ENCODE results near the gene VAMP7.
"Not testable (repeated sequence)": the region's sequence is repeated elsewhere in the genome, so short reads cannot be mapped to it uniquely, and the experiment has no call there.

Gene VAMP7

GRCh38 chrX:155881158-155881993 lies at the start of gene VAMP7:
VAMP7 (plus strand) TSS chrX:155881345; CDS start chrX:155889467, 8,122 bp downstream.
- DNase-seq (ENCODE audit: low spot score) (peak; percentile 72), FAIRE-seq (peak; percentile 66)

GRCh38 chrX:155841232-155841631 lies 39.9 kb upstream of the VAMP7 start:
- FAIRE-seq (no peak), DNase-seq (ENCODE audit: low spot score) (no peak)

GRCh38 chrX:155851786-155852185 lies 29.4 kb upstream of the VAMP7 start:
- FAIRE-seq; DNase-seq (ENCODE audit: low spot score): not testable (repeated sequence)

- DNase-seq (ENCODE audit: low spot score) (no peak), FAIRE-seq (peak; percentile 50)
Observed at GRCh38 chrX:155857561-155857960, 23.6 kb upstream of the VAMP7 start.

GRCh38 chrX:155864655-155865054 lies 16.5 kb upstream of the VAMP7 start:
- FAIRE-seq (no peak), DNase-seq (ENCODE audit: low spot score) (no peak)

- FAIRE-seq (no peak), DNase-seq (ENCODE audit: low spot score) (no peak)
Observed at GRCh38 chrX:155865193-155865592, 16.0 kb upstream of the VAMP7 start.

- no peak for DNase-seq (ENCODE audit: low spot score)
- no peak for FAIRE-seq
Observed at GRCh38 chrX:155867821-155868220, 13.3 kb upstream of the VAMP7 start.

GRCh38 chrX:155870958-155871357 lies 10.2 kb upstream of the VAMP7 start:
- DNase-seq (ENCODE audit: low spot score) = no peak

GRCh38 chrX:155871934-155872333 lies 9.2 kb upstream of the VAMP7 start:
- DNase-seq (ENCODE audit: low spot score) = no peak
- FAIRE-seq = no peak

More at GRCh38 chrX:155870958-155871357, 10.2 kb upstream of the VAMP7 start:
- FAIRE-seq = peak; percentile 85

GRCh38 chrX:155873188-155873587 lies 8.0 kb upstream of the VAMP7 start:
- no peak for DNase-seq (ENCODE audit: low spot score)
- FAIRE-seq = no peak

GRCh38 chrX:155874571-155875244 lies 6.4 kb upstream of the VAMP7 start:
- FAIRE-seq (no peak), DNase-seq (ENCODE audit: low spot score) (no peak)

GRCh38 chrX:155876704-155877103 lies 4.4 kb upstream of the VAMP7 start:
- DNase-seq (ENCODE audit: low spot score) (no peak), FAIRE-seq (no peak)

- DNase-seq (ENCODE audit: low spot score) = no peak
- FAIRE-seq = no peak
Observed at GRCh38 chrX:155877288-155877687, 3.9 kb upstream of the VAMP7 start.

- FAIRE-seq = no peak
- DNase-seq (ENCODE audit: low spot score) = no peak
Observed at GRCh38 chrX:155880586-155881157, 473 bp upstream of the VAMP7 start.

- DNase-seq (ENCODE audit: low spot score) (no peak), FAIRE-seq (no peak)
Observed at GRCh38 chrX:155886409-155886808, 5.3 kb downstream of the VAMP7 start.

- DNase-seq (ENCODE audit: low spot score) (peak; percentile 75), FAIRE-seq (peak; percentile 83)
Observed at GRCh38 chrX:155888139-155888538, 7.0 kb downstream of the VAMP7 start.

GRCh38 chrX:155889328-155889727 lies 8.2 kb downstream of the VAMP7 start:
- DNase-seq (ENCODE audit: low spot score) (no peak), FAIRE-seq (no peak)

GRCh38 chrX:155891446-155892210 lies 10.5 kb downstream of the VAMP7 start:
- no peak for FAIRE-seq
- no peak for DNase-seq (ENCODE audit: low spot score)

GRCh38 chrX:155893521-155893920 lies 12.4 kb downstream of the VAMP7 start:
- FAIRE-seq = no peak
- no peak for DNase-seq (ENCODE audit: low spot score)

- FAIRE-seq (no peak), DNase-seq (ENCODE audit: low spot score) (no peak)
Observed at GRCh38 chrX:155896512-155896911, 15.4 kb downstream of the VAMP7 start.

- FAIRE-seq (no peak), DNase-seq (ENCODE audit: low spot score) (no peak)
Observed at GRCh38 chrX:155899366-155899765, 18.2 kb downstream of the VAMP7 start.

- FAIRE-seq = no peak
- no peak for DNase-seq (ENCODE audit: low spot score)
Observed at GRCh38 chrX:155900765-155901164, 19.6 kb downstream of the VAMP7 start.

All from RCC 7860 (cell line).